Measurements from ENCODE around the gene CHST9. TPM values are rescaled to one million over a fixed set of nuclear protein-coding genes. Genes with fewer than 3 reads are reported as not detected.

CHST9 gene
- total RNA-seq, 1 donor from 2014 or later, result 0.82 TPM

- Mint-ChIP-seq H3K4me3 (ENCODE audit: unreplicated experiment) (no peak overlapping the region), H3K36me3 (ENCODE audit: low read depth) (no peaks in the 10 kb centered on the region), H3K9me3 (ENCODE audit: low read depth) (peaks cover 15% of the 10 kb centered on the region)
Observed at GRCh38 chr18:26909599-26910290, 275.4 kb downstream of the CHST9 start.

DNA sequence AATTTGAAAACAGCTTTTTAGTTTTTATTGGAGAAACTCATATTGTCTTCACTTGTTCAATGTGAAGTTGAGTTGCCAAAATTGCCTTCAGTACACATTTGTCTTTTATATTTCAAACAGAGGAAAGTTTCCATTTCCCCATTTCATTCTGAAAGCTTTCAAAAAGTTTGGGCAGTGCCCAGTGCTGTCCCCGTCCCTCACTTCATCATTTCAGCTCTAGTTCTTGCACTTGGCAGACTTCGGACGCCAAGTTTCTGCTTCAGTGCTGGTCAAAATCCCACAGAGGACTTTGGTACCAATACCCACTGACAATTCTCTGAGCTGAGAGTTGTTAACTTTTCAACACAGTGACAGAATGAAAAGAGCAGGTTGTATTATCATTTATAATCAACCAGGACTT lies 276.2 kb downstream of the CHST9 start:
- Mint-ChIP-seq H3K36me3 (ENCODE audit: low read depth) (peaks cover 2% of the 10 kb centered on the region), H3K27me3 (ENCODE audit: low read depth) (peaks cover 5% of the 10 kb centered on the region), H3K9me3 (ENCODE audit: low read depth) (peaks cover 21% of the 10 kb centered on the region), H3K27ac (ENCODE audit: unreplicated experiment) (no peak overlapping the region), H3K4me3 (ENCODE audit: unreplicated experiment) (no peak overlapping the region), H3K4me1 (ENCODE audit: low read depth) (peaks cover 17% of the 10 kb centered on the region)
- TF ChIP-seq, protein P1, sequence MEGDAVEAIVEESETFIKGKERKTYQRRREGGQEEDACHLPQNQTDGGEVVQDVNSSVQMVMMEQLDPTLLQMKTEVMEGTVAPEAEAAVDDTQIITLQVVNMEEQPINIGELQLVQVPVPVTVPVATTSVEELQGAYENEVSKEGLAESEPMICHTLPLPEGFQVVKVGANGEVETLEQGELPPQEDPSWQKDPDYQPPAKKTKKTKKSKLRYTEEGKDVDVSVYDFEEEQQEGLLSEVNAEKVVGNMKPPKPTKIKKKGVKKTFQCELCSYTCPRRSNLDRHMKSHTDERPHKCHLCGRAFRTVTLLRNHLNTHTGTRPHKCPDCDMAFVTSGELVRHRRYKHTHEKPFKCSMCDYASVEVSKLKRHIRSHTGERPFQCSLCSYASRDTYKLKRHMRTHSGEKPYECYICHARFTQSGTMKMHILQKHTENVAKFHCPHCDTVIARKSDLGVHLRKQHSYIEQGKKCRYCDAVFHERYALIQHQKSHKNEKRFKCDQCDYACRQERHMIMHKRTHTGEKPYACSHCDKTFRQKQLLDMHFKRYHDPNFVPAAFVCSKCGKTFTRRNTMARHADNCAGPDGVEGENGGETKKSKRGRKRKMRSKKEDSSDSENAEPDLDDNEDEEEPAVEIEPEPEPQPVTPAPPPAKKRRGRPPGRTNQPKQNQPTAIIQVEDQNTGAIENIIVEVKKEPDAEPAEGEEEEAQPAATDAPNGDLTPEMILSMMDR (IDR thresholded peaks at IDR 0.05), result no peak
- DNase-seq (ENCODE audit: low spot score), result no peak

More at GRCh38 chr18:26909599-26910290, 275.4 kb downstream of the CHST9 start:
- Mint-ChIP-seq H3K27me3 (ENCODE audit: low read depth) (peaks cover 5% of the 10 kb centered on the region), H3K27ac (ENCODE audit: unreplicated experiment) (no peak overlapping the region), H3K4me1 (ENCODE audit: low read depth) (peaks cover 17% of the 10 kb centered on the region)
- TF ChIP-seq, protein P1 (IDR thresholded peaks at IDR 0.05), result no peak
- no peak for DNase-seq (ENCODE audit: low spot score)

DNA sequence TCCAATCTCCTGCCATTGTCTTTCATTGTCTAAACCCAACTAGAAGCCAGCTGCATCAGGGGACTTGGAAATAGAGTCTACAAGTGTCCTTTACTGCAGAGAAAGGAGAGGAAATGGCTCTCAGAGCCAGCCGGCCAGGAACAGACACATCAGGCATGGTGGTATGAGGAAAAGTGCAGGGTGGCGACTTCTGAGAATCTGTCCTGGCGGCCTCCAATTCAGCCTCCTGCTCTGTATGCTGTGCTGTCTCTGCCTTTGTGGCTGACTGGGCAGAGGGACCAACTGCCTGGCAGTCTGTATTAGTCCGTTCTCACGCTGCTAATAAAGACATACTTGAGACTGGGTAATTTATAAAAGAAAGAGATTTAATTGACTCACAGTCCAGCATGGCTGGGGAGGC lies 282.8 kb downstream of the CHST9 start:
- Mint-ChIP-seq H3K36me3 (ENCODE audit: low read depth) (peaks cover 2% of the 10 kb centered on the region), H3K4me3 (ENCODE audit: unreplicated experiment) (no peak overlapping the region), H3K27ac (ENCODE audit: unreplicated experiment) (no peak overlapping the region), H3K9me3 (ENCODE audit: low read depth) (peaks cover 22% of the 10 kb centered on the region), H3K4me1 (ENCODE audit: low read depth) (no peaks in the 10 kb centered on the region), H3K27me3 (ENCODE audit: low read depth) (peaks cover 5% of the 10 kb centered on the region)
- no peak for DNase-seq (ENCODE audit: low spot score)
- TF ChIP-seq, protein P1 (IDR thresholded peaks at IDR 0.05), result no peak

GRCh38 chr18:26901020-26901419 lies 284.1 kb downstream of the CHST9 start:
- H3K9me3 Mint-ChIP-seq (ENCODE audit: low read depth), result peaks cover 13% of the 10 kb centered on the region
- peaks cover 2% of the 10 kb centered on the region for H3K36me3 Mint-ChIP-seq (ENCODE audit: low read depth)
- no peaks in the 10 kb centered on the region for H3K4me1 Mint-ChIP-seq (ENCODE audit: low read depth)
- H3K27ac Mint-ChIP-seq (ENCODE audit: unreplicated experiment), result no peak overlapping the region
- no peak for DNase-seq (ENCODE audit: low spot score)
- no peak overlapping the region for H3K4me3 Mint-ChIP-seq (ENCODE audit: unreplicated experiment)
- TF ChIP-seq, protein P1 (IDR thresholded peaks at IDR 0.05), result no peak
- peaks cover 2% of the 10 kb centered on the region for H3K27me3 Mint-ChIP-seq (ENCODE audit: low read depth)

DNA sequence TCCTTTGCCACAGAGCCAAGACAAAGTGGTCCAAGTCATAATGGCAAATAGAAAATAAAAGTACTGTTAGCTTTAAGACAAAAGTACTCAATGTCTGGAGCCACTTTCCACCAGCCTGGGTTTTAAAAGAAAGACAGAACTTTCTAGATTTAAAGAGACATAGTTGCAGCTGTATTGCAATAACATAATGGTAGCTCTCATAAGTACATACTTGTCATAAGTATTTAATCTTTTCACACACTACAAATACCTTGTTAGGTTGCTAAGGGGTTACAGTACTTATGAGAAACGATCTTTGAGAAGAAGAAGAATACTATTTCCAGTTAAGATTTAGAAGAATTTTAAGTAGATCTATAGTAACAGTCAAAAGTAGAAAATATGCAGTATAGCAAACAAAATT lies 290.7 kb downstream of the CHST9 start:
- Mint-ChIP-seq H3K27ac (ENCODE audit: unreplicated experiment) (no peak overlapping the region), H3K9me3 (ENCODE audit: low read depth) (no peaks in the 10 kb centered on the region), H3K36me3 (ENCODE audit: low read depth) (no peaks in the 10 kb centered on the region), H3K4me3 (ENCODE audit: unreplicated experiment) (no peak overlapping the region), H3K27me3 (ENCODE audit: low read depth) (peaks cover 6% of the 10 kb centered on the region), H3K4me1 (ENCODE audit: low read depth) (no peaks in the 10 kb centered on the region)
- no peak for DNase-seq (ENCODE audit: low spot score)
- TF ChIP-seq, protein P1 (IDR thresholded peaks at IDR 0.05), result no peak
